ENCODE data around the gene NAA11. TPM values are rescaled to one million over a fixed set of nuclear protein-coding genes. Genes with fewer than 3 reads are reported as not detected.

Gene NAA11
- not detected for total RNA-seq
- long read RNA-seq, result 0 reads

- Histone ChIP-seq H3K27ac (no peak within 1 kb of the TSS), H3K4me3 (no peak within 1 kb of the TSS), H3K4me1 (no peaks in the 10 kb centered on the region), H3K36me3 (no peaks in the 10 kb centered on the region), H3K27me3 (no peaks in the 10 kb centered on the region), H3K9me3 (no peaks in the 10 kb centered on the region)
- no peak for ATAC-seq
- 66% methylated on average over 15 of the region's 19 CpGs for whole genome bisulfite sequencing (ENCODE audit: insufficient coverage, low coverage, low lambda C conversion rate, missing lambda C conversion rate)
- TF ChIP-seq CTCF (IDR thresholded peaks at IDR 0.05) (no peak), POLR2A (IDR thresholded peaks at IDR 0.05) (no peak)
- no peak for DNase-seq
- intact Hi-C loops (cut with DNase I), result no loop called here
These were observed at the start of gene NAA11 for GRCh38 chr4:79325864-79326328. Gene NAA11 (minus strand): TSS chr4:79326061. CDS start chr4:79325877, 184 bp downstream.

GRCh38 chr4:79370026-79370425, 44.2 kb upstream of the NAA11 start:
- intact Hi-C loops (cut with DNase I), result no loop called here
- no peak for TF ChIP-seq CTCF (IDR thresholded peaks at IDR 0.05)
- TF ChIP-seq POLR2A (IDR thresholded peaks at IDR 0.05), result no peak
- Histone ChIP-seq H3K27ac (no peak overlapping the region), H3K4me3 (no peak overlapping the region), H3K27me3 (no peaks in the 10 kb centered on the region), H3K4me1 (no peaks in the 10 kb centered on the region), H3K9me3 (no peaks in the 10 kb centered on the region), H3K36me3 (no peaks in the 10 kb centered on the region)
- WGBS (ENCODE audit: insufficient coverage, low coverage, low lambda C conversion rate, missing lambda C conversion rate), result 23% methylated on average over 2 of the region's 2 CpGs
- ATAC-seq (no peak), DNase-seq (no peak)

- Histone ChIP-seq H3K9me3 (no peaks in the 10 kb centered on the region), H3K4me1 (no peaks in the 10 kb centered on the region), H3K27ac (no peak overlapping the region), H3K4me3 (no peak overlapping the region), H3K27me3 (no peaks in the 10 kb centered on the region), H3K36me3 (no peaks in the 10 kb centered on the region)
- WGBS (ENCODE audit: insufficient coverage, low coverage, low lambda C conversion rate, missing lambda C conversion rate), result 70% methylated on average over 2 of the region's 2 CpGs
- ATAC-seq (no peak), DNase-seq (no peak)
- no peak for TF ChIP-seq POLR2A (IDR thresholded peaks at IDR 0.05)
- no peak for TF ChIP-seq CTCF (IDR thresholded peaks at IDR 0.05)
- intact Hi-C loops (cut with DNase I), result no loop called here
These were observed 41.2 kb upstream of the NAA11 start for GRCh38 chr4:79367096-79367495.

DNA sequence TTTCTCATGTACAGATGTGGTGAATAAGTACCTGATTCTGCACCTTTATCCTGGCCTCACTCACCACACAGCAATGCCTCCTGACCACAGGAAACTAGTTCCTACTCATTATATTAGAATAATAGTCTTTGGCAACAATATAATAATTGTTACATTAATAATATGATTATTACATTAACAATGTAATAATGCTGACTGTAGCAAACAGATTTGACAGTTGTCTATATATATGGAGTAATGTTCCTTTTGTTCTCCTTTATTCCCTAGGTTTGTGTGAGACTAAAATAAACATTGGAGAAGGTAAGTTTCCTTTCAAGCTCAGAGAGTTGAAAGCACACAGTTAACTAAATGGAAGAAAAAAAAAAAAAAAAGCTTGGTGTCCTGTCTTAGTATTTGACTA, 40.6 kb upstream of the NAA11 start:
- ATAC-seq (no peak), DNase-seq (no peak)
- no peak for TF ChIP-seq POLR2A (IDR thresholded peaks at IDR 0.05)
- no peak for TF ChIP-seq CTCF (IDR thresholded peaks at IDR 0.05)
- intact Hi-C loops (cut with DNase I), result no loop called here
- Histone ChIP-seq H3K27me3 (no peaks in the 10 kb centered on the region), H3K36me3 (no peaks in the 10 kb centered on the region), H3K9me3 (no peaks in the 10 kb centered on the region), H3K27ac (no peak overlapping the region), H3K4me1 (no peaks in the 10 kb centered on the region), H3K4me3 (no peak overlapping the region)

- WGBS (ENCODE audit: insufficient coverage, low coverage, low lambda C conversion rate, missing lambda C conversion rate), result 62% methylated on average over 6 of the region's 6 CpGs
- no peak for ATAC-seq
These were observed 38.2 kb upstream of the NAA11 start for GRCh38 chr4:79364061-79364460.

More at GRCh38 chr4:79364061-79364460, 38.2 kb upstream of the NAA11 start:
- Histone ChIP-seq H3K36me3 (no peaks in the 10 kb centered on the region), H3K27ac (no peak overlapping the region), H3K9me3 (no peaks in the 10 kb centered on the region), H3K4me1 (no peaks in the 10 kb centered on the region), H3K4me3 (no peak overlapping the region), H3K27me3 (no peaks in the 10 kb centered on the region)
- TF ChIP-seq POLR2A (IDR thresholded peaks at IDR 0.05), result no peak
- no peak for TF ChIP-seq CTCF (IDR thresholded peaks at IDR 0.05)
- intact Hi-C loops (cut with DNase I), result no loop called here
- DNase-seq, result no peak

Data from right lobe of liver (tissue), 6 donors.